HEK293 (cell line): ENCODE data around the gene MOB3C.
A peak's percentile ranks its signal among the peaks of the same experiment; 100 is the strongest.
"Not testable (repeated sequence)": the region's sequence is repeated elsewhere in the genome, so short reads cannot be mapped to it uniquely, and the experiment has no call there.

Experiments
- CTCF ChIA-PET: fragments of 350-600 bp; formaldehyde crosslinking; extraction: SDS; loops from one replicate; lab custom pipeline; 2021; ENCODE audit warnings: antibody characterized with exemption; lab: Yijun Ruan, JAX
- POLR2A ChIA-PET: fragments of 300-600 bp; formaldehyde crosslinking; extraction: SDS; loops from one replicate; lab custom pipeline; 2020; ENCODE audit warnings: antibody characterized with exemption, inconsistent platforms; lab: Yijun Ruan, JAX
- H3K27ac ChIP-seq: fragments of 200-500 bp; sonication (Bioruptor generic); 2 replicates; pipeline ENCODE4 v1.5.1; 2014; ENCODE audit warnings: low read depth, low read length, control low read depth, inconsistent platforms; ENCODE audit errors: extremely low read depth
- H3K36me3 ChIP-seq, 2 experiments: fragments of 200-500 bp in 1 of 2; sonication (Bioruptor generic) in 1 of 2; 1 replicate in 1 of 2; 2 replicates in 1 of 2; pipeline ENCODE4 v1.5.1; 2014 to 2017; ENCODE audit warnings: inconsistent platforms in 2 of 2, low read length in 2 of 2; ENCODE audit not compliant: control insufficient read depth in 2 of 2, insufficient read depth in 1 of 2
- H3K4me1 ChIP-seq: fragments of 200-500 bp; sonication (Bioruptor generic); 2 replicates; pipeline ENCODE4 v1.5.1; 2014; ENCODE audit warnings: mild to moderate bottlenecking, low read length, inconsistent platforms; ENCODE audit not compliant: control insufficient read depth, insufficient read depth
- H3K4me3 ChIP-seq: 2 replicates; pipeline ENCODE4 v1.5.1; 2011; ENCODE audit warnings: low read depth, mild to moderate bottlenecking, control low read depth, low read length, moderate library complexity
- H3K9me3 ChIP-seq: fragments of 200-500 bp; sonication (Bioruptor generic); 2 replicates; pipeline ENCODE4 v1.5.1; 2014; ENCODE audit warnings: low read depth, low read length, inconsistent platforms; ENCODE audit not compliant: control insufficient read depth, insufficient read depth
- HOXD13 ChIP-seq: sonication (generic); formaldehyde crosslinking; IDR thresholded peaks from 2 replicates; pipeline ENCODE4 v1.8.0; 2022; ENCODE audit warnings: missing genetic modification reagents, borderline replicate concordance
- SCRT1 ChIP-seq: fragments of 450-650 bp; formaldehyde crosslinking; IDR thresholded peaks from 2 replicates; pipeline ENCODE4 v1.5.1; 2016; ENCODE audit warnings: missing biosample characterization, missing genetic modification characterization, borderline replicate concordance
- TCF7L2 ChIP-seq: IDR thresholded peaks from 2 replicates; pipeline ENCODE4 v1.6.1; 2011; ENCODE audit warnings: low read depth, mild to moderate bottlenecking, inconsistent platforms, low read length, moderate library complexity, borderline replicate concordance
- ZBTB26 ChIP-seq: fragments of 450-650 bp; formaldehyde crosslinking; optimal IDR thresholded peaks from 2 replicates; pipeline ENCODE3; 2016; ENCODE audit warnings: missing biosample characterization, mild to moderate bottlenecking, missing genetic modification characterization
- ZEB2 ChIP-seq: fragments of 450-650 bp; formaldehyde crosslinking; IDR thresholded peaks from 2 replicates; pipeline ENCODE4 v1.5.1; 2016; ENCODE audit warnings: missing biosample characterization, missing genetic modification characterization
- ZNF146 ChIP-seq: fragments of 450-650 bp; formaldehyde crosslinking; IDR thresholded peaks from 2 replicates; pipeline ENCODE4 v1.5.1; 2016; ENCODE audit warnings: missing biosample characterization, missing genetic modification characterization
- ZNF2 ChIP-seq: fragments of 450-650 bp; formaldehyde crosslinking; IDR thresholded peaks from 2 replicates; pipeline ENCODE4 v1.5.1; 2016; ENCODE audit warnings: missing biosample characterization, missing genetic modification characterization
- ZNF350 ChIP-seq: fragments of 450-650 bp; formaldehyde crosslinking; IDR thresholded peaks from 2 replicates; pipeline ENCODE4 v1.5.0; 2017; ENCODE audit warnings: missing biosample characterization, mild to moderate bottlenecking, missing genetic modification characterization
- ZNF362 ChIP-seq: fragments of 450-650 bp; formaldehyde crosslinking; IDR thresholded peaks from 2 replicates; pipeline ENCODE4 v1.5.1; 2016; ENCODE audit warnings: missing biosample characterization, missing genetic modification characterization
- ZNF398 ChIP-seq: fragments of 450-650 bp; formaldehyde crosslinking; IDR thresholded peaks from 2 replicates; pipeline ENCODE4 v1.5.1; 2017; ENCODE audit warnings: missing biosample characterization, missing genetic modification characterization
- ZNF521 ChIP-seq: fragments of 450-650 bp; formaldehyde crosslinking; IDR thresholded peaks from 2 replicates; pipeline ENCODE4 v1.5.1; 2017; ENCODE audit warnings: missing biosample characterization, mild to moderate bottlenecking, missing genetic modification characterization
- ZNF580 ChIP-seq: fragments of 450-650 bp; formaldehyde crosslinking; IDR thresholded peaks from 2 replicates; pipeline ENCODE4 v1.5.1; 2016; ENCODE audit warnings: missing biosample characterization, missing genetic modification characterization
- ZNF623 ChIP-seq: fragments of 450-650 bp; formaldehyde crosslinking; IDR thresholded peaks from 2 replicates; pipeline ENCODE4 v1.5.1; 2016; ENCODE audit warnings: missing biosample characterization, missing genetic modification characterization
- ZNF654 ChIP-seq: fragments of 450-650 bp; formaldehyde crosslinking; IDR thresholded peaks from 2 replicates; pipeline ENCODE4 v1.5.1; 2016; ENCODE audit warnings: low read depth, missing biosample characterization, missing genetic modification characterization
- ZNF664 ChIP-seq: fragments of 450-650 bp; formaldehyde crosslinking; IDR thresholded peaks from 2 replicates; pipeline ENCODE4 v1.5.1; 2016; ENCODE audit warnings: missing biosample characterization, missing genetic modification characterization
- ZNF830 ChIP-seq: fragments of 450-650 bp; IDR thresholded peaks from 2 replicates; pipeline ENCODE4 v1.5.0; 2018; ENCODE audit warnings: missing biosample characterization, missing genetic modification characterization, low read depth, mild to moderate bottlenecking, moderate library complexity

MOB3C gene

GRCh38 chr1:46665983-46666382, 49.4 kb upstream of the MOB3C start:
- H3K27ac ChIP-seq = no peak overlapping the region
- TF ChIP-seq ZNF664 (tag by site-specific recombination) = no peak
- no peak for TF ChIP-seq ZNF350 (tag by site-specific recombination)
- no peak for TF ChIP-seq ZBTB26 (tag by site-specific recombination)
- TF ChIP-seq ZEB2 = no peak
- no peaks in the 10 kb centered on the region for H3K9me3 ChIP-seq
- CTCF ChIA-PET = interaction anchor here (0.5 to 2.5 kb wide), 3 partner anchors 44 to 224 kb away, joined by 3 to 8 read pairs (median 3); no protein-coding TSS in a partner anchor
- H3K4me1 ChIP-seq = no peaks in the 10 kb centered on the region
- POLR2A ChIA-PET = interaction anchor here (3.2 kb wide), 1 partner anchor 62 kb away, joined by 16 read pairs; the partner anchor contains the start of gene MKNK1
- no peak overlapping the region for H3K4me3 ChIP-seq
- H3K36me3 ChIP-seq = peaks cover 7 to 37% of the 10 kb centered on the region in 2 experiments; a peak in 2 of 3 replicates

GRCh38 chr1:46662919-46663318, 46.3 kb upstream of the MOB3C start:
- H3K4me1 ChIP-seq, H3K4me3 ChIP-seq, H3K9me3 ChIP-seq, H3K27ac ChIP-seq, CTCF ChIA-PET, POLR2A ChIA-PET: not testable (repeated sequence)
- TF ChIP-seq ZNF146 (tag by site-specific recombination) (peak; percentile 99), ZNF580 (tag by site-specific recombination) (peak; percentile 70; the same call in 1 of the 2 replicates)
- H3K36me3 ChIP-seq = peaks cover 9 to 59% of the 10 kb centered on the region in 2 experiments

GRCh38 chr1:46660116-46660515, 43.5 kb upstream of the MOB3C start:
- H3K9me3 ChIP-seq, POLR2A ChIA-PET, H3K27ac ChIP-seq, H3K4me1 ChIP-seq, H3K4me3 ChIP-seq, CTCF ChIA-PET: not testable (repeated sequence)
- H3K36me3 ChIP-seq = peaks cover 15 to 72% of the 10 kb centered on the region in 2 experiments

GRCh38 chr1:46659307-46659870, 42.8 kb upstream of the MOB3C start:
- ChIA-PET POLR2A (no interaction called here), CTCF (no interaction called here)
- no peak for TF ChIP-seq SCRT1 (tag by site-specific recombination)
- no peak for TF ChIP-seq TCF7L2
- no peak for TF ChIP-seq ZNF521 (tag by site-specific recombination)
- no peak for TF ChIP-seq ZNF623
- no peak for TF ChIP-seq ZNF654
- no peak for TF ChIP-seq HOXD13 (CRISPR knock-in tag)
- Histone ChIP-seq H3K9me3 (no peaks in the 10 kb centered on the region), H3K27ac (no peak overlapping the region), H3K36me3 (peaks cover 15 to 71% of the 10 kb centered on the region in 2 experiments), H3K4me1 (no peaks in the 10 kb centered on the region), H3K4me3 (no peak overlapping the region)

GRCh38 chr1:46657775-46658174, 41.2 kb upstream of the MOB3C start:
- H3K27ac ChIP-seq = no peak overlapping the region
- no peaks in the 10 kb centered on the region for H3K4me1 ChIP-seq
- TF ChIP-seq ZNF398 (no peak), ZNF2 (tag by site-specific recombination) (no peak), ZNF830 (tag by site-specific recombination) (no peak), ZNF362 (tag by site-specific recombination) (no peak)
- ChIA-PET CTCF (no interaction called here), POLR2A (no interaction called here)
- no peak overlapping the region for H3K4me3 ChIP-seq
- H3K9me3 ChIP-seq = no peaks in the 10 kb centered on the region
- H3K36me3 ChIP-seq = peaks cover 11 to 76% of the 10 kb centered on the region in 2 experiments
